Measurements from ENCODE around the gene KRTAP9-1.
"Not testable (repeated sequence)": the region's sequence is repeated elsewhere in the genome, so short reads cannot be mapped to it uniquely, and the experiment has no call there.

- not testable (repeated sequence) for TF ChIP-seq CTCF, POLR2A (IDR thresholded peaks at IDR 0.05)
These were observed at the start of gene KRTAP9-1 for GRCh38 chr17:41189837-41190318.
